ENCODE measurements around the gene CDKL5.
"Not testable (repeated sequence)": the region's sequence is repeated elsewhere in the genome, so short reads cannot be mapped to it uniquely, and the experiment has no call there.

The CDKL5 gene

GRCh38 chrX:18426004-18426320 is 554 bp downstream of the CDKL5 start:
- DNase-seq (ENCODE audit: low read depth) = no peak
- TF ChIP-seq CTCF (conservative IDR thresholded peaks at IDR 0.05; ENCODE audit: low read depth, low read length) = no peak
- peak overlapping the region; percentile 69 for H3K4me3 ChIP-seq (ENCODE audit: low read depth, low read length)

- TF ChIP-seq CTCF (conservative IDR thresholded peaks at IDR 0.05; ENCODE audit: low read depth, low read length) = no peak
- no peak for DNase-seq (ENCODE audit: low read depth)
- H3K4me3 ChIP-seq (ENCODE audit: low read depth, low read length) = no peak overlapping the region
Observed at GRCh38 chrX:18428006-18428405, 2.6 kb downstream of the CDKL5 start.

GRCh38 chrX:18433288-18433687 is 7.9 kb downstream of the CDKL5 start:
- not testable (repeated sequence) for DNase-seq (ENCODE audit: low read depth); H3K4me3 ChIP-seq (ENCODE audit: low read depth, low read length)

GRCh38 chrX:18434896-18435295 is 9.5 kb downstream of the CDKL5 start:
- TF ChIP-seq CTCF (conservative IDR thresholded peaks at IDR 0.05; ENCODE audit: low read depth, low read length) = no peak
- no peak for DNase-seq (ENCODE audit: low read depth)
- H3K4me3 ChIP-seq (ENCODE audit: low read depth, low read length) = no peak overlapping the region

GRCh38 chrX:18436017-18436416 is 10.6 kb downstream of the CDKL5 start:
- no peak for DNase-seq (ENCODE audit: low read depth)
- no peak overlapping the region for H3K4me3 ChIP-seq (ENCODE audit: low read depth, low read length)
- no peak for TF ChIP-seq CTCF (conservative IDR thresholded peaks at IDR 0.05; ENCODE audit: low read depth, low read length)

GRCh38 chrX:18440835-18441234 is 15.4 kb downstream of the CDKL5 start:
- TF ChIP-seq CTCF (conservative IDR thresholded peaks at IDR 0.05; ENCODE audit: low read depth, low read length) = no peak
- H3K4me3 ChIP-seq (ENCODE audit: low read depth, low read length) = no peak overlapping the region
- no peak for DNase-seq (ENCODE audit: low read depth)

- no peak for DNase-seq (ENCODE audit: low read depth)
- H3K4me3 ChIP-seq (ENCODE audit: low read depth, low read length) = no peak overlapping the region
- TF ChIP-seq CTCF (conservative IDR thresholded peaks at IDR 0.05; ENCODE audit: low read depth, low read length) = no peak
Observed at GRCh38 chrX:18441780-18442367, 16.5 kb downstream of the CDKL5 start.

- no peak overlapping the region for H3K4me3 ChIP-seq (ENCODE audit: low read depth, low read length)
- no peak for TF ChIP-seq CTCF (conservative IDR thresholded peaks at IDR 0.05; ENCODE audit: low read depth, low read length)
- DNase-seq (ENCODE audit: low read depth) = no peak
Observed at GRCh38 chrX:18448416-18448815, 23.0 kb downstream of the CDKL5 start.

Data from choroid plexus epithelial cell (primary cell).